ENCODE data around the gene RCBTB2.
"Not testable (repeated sequence)": the region's sequence is repeated elsewhere in the genome, so short reads cannot be mapped to it uniquely, and the experiment has no call there.

Gene RCBTB2

GRCh38 chr13:48476215-48476614, 56.7 kb downstream of the RCBTB2 start:
- peaks cover 70% of the 10 kb centered on the region for H3K36me3 ChIP-seq
- H3K9me3 ChIP-seq = no peaks in the 10 kb centered on the region
- no peak for TF ChIP-seq Cebpa-rat (IDR thresholded peaks at IDR 0.05)
- no peaks in the 10 kb centered on the region for H3K27me3 ChIP-seq
- no peak overlapping the region for H3K27ac ChIP-seq
- no peak overlapping the region for H3K4me2 ChIP-seq
- peaks cover 21% of the 10 kb centered on the region; the same call in 1 of the 2 replicates for H3K4me1 ChIP-seq
- H3K9ac ChIP-seq = no peak overlapping the region
- H4K20me1 ChIP-seq = no peaks in the 10 kb centered on the region
- no peak overlapping the region for H3K4me3 ChIP-seq

GRCh38 chr13:48475230-48475629, 57.6 kb downstream of the RCBTB2 start:
- Histone ChIP-seq H3K4me1 (peaks cover 21% of the 10 kb centered on the region; the same call in 1 of the 2 replicates), H3K36me3 (peaks cover 63% of the 10 kb centered on the region), H3K27ac (no peak overlapping the region), H3K9ac (no peak overlapping the region), H3K4me2 (no peak overlapping the region), H4K20me1 (no peaks in the 10 kb centered on the region), H3K9me3 (no peaks in the 10 kb centered on the region), H3K4me3 (no peak overlapping the region), H3K27me3 (no peaks in the 10 kb centered on the region)
- TF ChIP-seq Cebpa-rat (IDR thresholded peaks at IDR 0.05) = no peak

- no peak for TF ChIP-seq Cebpa-rat (IDR thresholded peaks at IDR 0.05)
- Histone ChIP-seq H3K9me3 (peaks cover 31% of the 10 kb centered on the region), H3K27me3 (no peaks in the 10 kb centered on the region), H3K27ac (no peak overlapping the region), H3K36me3 (peaks cover 95% of the 10 kb centered on the region), H3K4me3 (no peak overlapping the region), H3K4me1 (no peaks in the 10 kb centered on the region), H3K9ac (no peak overlapping the region), H3K4me2 (no peak overlapping the region), H4K20me1 (no peaks in the 10 kb centered on the region)
Observed at GRCh38 chr13:48457578-48458242, 75.2 kb downstream of the RCBTB2 start.

GRCh38 chr13:48456546-48456945, 76.3 kb downstream of the RCBTB2 start:
- no peak overlapping the region for H3K9ac ChIP-seq
- no peaks in the 10 kb centered on the region for H3K4me1 ChIP-seq
- H3K4me2 ChIP-seq = no peak overlapping the region
- H4K20me1 ChIP-seq = no peaks in the 10 kb centered on the region
- no peak overlapping the region for H3K4me3 ChIP-seq
- no peak overlapping the region for H3K27ac ChIP-seq
- peaks cover 32% of the 10 kb centered on the region for H3K9me3 ChIP-seq
- H3K27me3 ChIP-seq = no peaks in the 10 kb centered on the region
- peaks cover 86% of the 10 kb centered on the region for H3K36me3 ChIP-seq
- TF ChIP-seq Cebpa-rat (IDR thresholded peaks at IDR 0.05) = no peak

- H4K20me1 ChIP-seq, H3K4me3 ChIP-seq: not testable (repeated sequence)
- peaks cover 81% of the 10 kb centered on the region for H3K36me3 ChIP-seq
Observed at GRCh38 chr13:48451196-48451595, 81.7 kb downstream of the RCBTB2 start.

GRCh38 chr13:48449656-48450055, 83.2 kb downstream of the RCBTB2 start:
- Histone ChIP-seq H3K4me2 (no peak overlapping the region), H3K9ac (no peak overlapping the region), H3K27me3 (no peaks in the 10 kb centered on the region), H3K36me3 (peaks cover 83% of the 10 kb centered on the region), H3K4me3 (no peak overlapping the region), H3K9me3 (peaks cover 65% of the 10 kb centered on the region), H3K4me1 (no peaks in the 10 kb centered on the region), H3K27ac (no peak overlapping the region), H4K20me1 (no peaks in the 10 kb centered on the region; the same call in 1 of the 2 replicates)
- TF ChIP-seq Cebpa-rat (IDR thresholded peaks at IDR 0.05) = no peak

More at GRCh38 chr13:48451196-48451595, 81.7 kb downstream of the RCBTB2 start:
- H3K27me3 ChIP-seq, H3K4me2 ChIP-seq, H3K27ac ChIP-seq, H3K9ac ChIP-seq, H3K4me1 ChIP-seq: not testable (repeated sequence)
- H3K9me3 ChIP-seq = peaks cover 67% of the 10 kb centered on the region

- Histone ChIP-seq H3K4me3 (no peak overlapping the region), H3K27ac (no peak overlapping the region)
Observed at GRCh38 chr13:48448959-48449614, 83.8 kb downstream of the RCBTB2 start.

GRCh38 chr13:48448285-48448958, 84.5 kb downstream of the RCBTB2 start:
- no peak overlapping the region for H3K4me2 ChIP-seq
- H3K27ac ChIP-seq = no peak overlapping the region
- H3K9ac ChIP-seq = no peak overlapping the region
- H3K36me3 ChIP-seq = peaks cover 82% of the 10 kb centered on the region
- no peak overlapping the region for H3K4me3 ChIP-seq
- no peak for TF ChIP-seq Cebpa-rat (IDR thresholded peaks at IDR 0.05)
- H3K4me1 ChIP-seq = no peaks in the 10 kb centered on the region
- H3K27me3 ChIP-seq = no peaks in the 10 kb centered on the region
- peaks cover 53% of the 10 kb centered on the region for H3K9me3 ChIP-seq
- no peaks in the 10 kb centered on the region; the same call in 1 of the 2 replicates for H4K20me1 ChIP-seq

More at GRCh38 chr13:48448959-48449614, 83.8 kb downstream of the RCBTB2 start:
- peak; percentile 91; the same call in 1 of the 2 replicates for TF ChIP-seq Cebpa-rat (IDR thresholded peaks at IDR 0.05)
- Histone ChIP-seq H3K4me2 (no peak overlapping the region), H3K4me1 (no peaks in the 10 kb centered on the region), H3K9me3 (peaks cover 59% of the 10 kb centered on the region), H4K20me1 (no peaks in the 10 kb centered on the region; the same call in 1 of the 2 replicates), H3K27me3 (no peaks in the 10 kb centered on the region), H3K36me3 (peaks cover 83% of the 10 kb centered on the region), H3K9ac (no peak overlapping the region)

GRCh38 chr13:48446464-48446863, 86.4 kb downstream of the RCBTB2 start:
- Histone ChIP-seq H3K27ac (no peak overlapping the region), H4K20me1 (no peaks in the 10 kb centered on the region; the same call in 1 of the 2 replicates), H3K36me3 (peaks cover 77% of the 10 kb centered on the region), H3K4me1 (no peaks in the 10 kb centered on the region), H3K4me3 (no peak overlapping the region), H3K4me2 (no peak overlapping the region), H3K9me3 (peaks cover 38% of the 10 kb centered on the region), H3K9ac (no peak overlapping the region), H3K27me3 (no peaks in the 10 kb centered on the region)
- TF ChIP-seq Cebpa-rat (IDR thresholded peaks at IDR 0.05) = no peak
